ENCODE data around the gene HBQ1.
"Not testable (repeated sequence)": the region's sequence is repeated elsewhere in the genome, so short reads cannot be mapped to it uniquely, and the experiment has no call there.

HBQ1 gene

GRCh38 chr16:193441-193840, 13.2 kb downstream of the HBQ1 start:
- Histone ChIP-seq H3K4me3 (ENCODE audit: low read length) (no peak overlapping the region), H3K4me1 (ENCODE audit: insufficient read depth, low read length) (no peaks in the 10 kb centered on the region), H3K9ac (ENCODE audit: low read depth, low read length) (no peak overlapping the region), H3K27ac (ENCODE audit: low read length) (no peak overlapping the region), H3K9me3 (ENCODE audit: insufficient read depth, low read depth, low read length) (no peaks in the 10 kb centered on the region), H3K36me3 (ENCODE audit: insufficient read depth, low read depth, low read length) (peaks cover 99% of the 10 kb centered on the region), H3K27me3 (ENCODE audit: insufficient read depth, low read length) (no peaks in the 10 kb centered on the region)

GRCh38 chr16:194516-194915, 14.3 kb downstream of the HBQ1 start:
- H3K9me3 ChIP-seq (ENCODE audit: insufficient read depth, low read depth, low read length), result no peaks in the 10 kb centered on the region
- H3K36me3 ChIP-seq (ENCODE audit: insufficient read depth, low read depth, low read length), result peaks cover 99% of the 10 kb centered on the region
- H3K27me3 ChIP-seq (ENCODE audit: insufficient read depth, low read length), result no peaks in the 10 kb centered on the region
- H3K4me1 ChIP-seq (ENCODE audit: insufficient read depth, low read length), result no peaks in the 10 kb centered on the region
- H3K4me3 ChIP-seq (ENCODE audit: low read length), result no peak overlapping the region
- H3K27ac ChIP-seq (ENCODE audit: low read length), result no peak overlapping the region
- no peak overlapping the region for H3K9ac ChIP-seq (ENCODE audit: low read depth, low read length)

GRCh38 chr16:200388-200787, 20.1 kb downstream of the HBQ1 start:
- Histone ChIP-seq H3K27ac (ENCODE audit: low read length) (no peak overlapping the region), H3K36me3 (ENCODE audit: insufficient read depth, low read depth, low read length) (peaks cover 90% of the 10 kb centered on the region), H3K4me3 (ENCODE audit: low read length) (no peak overlapping the region), H3K27me3 (ENCODE audit: insufficient read depth, low read length) (no peaks in the 10 kb centered on the region), H3K9me3 (ENCODE audit: insufficient read depth, low read depth, low read length) (no peaks in the 10 kb centered on the region), H3K4me1 (ENCODE audit: insufficient read depth, low read length) (no peaks in the 10 kb centered on the region), H3K9ac (ENCODE audit: low read depth, low read length) (no peak overlapping the region)

- Histone ChIP-seq H3K4me3 (ENCODE audit: low read length) (no peak overlapping the region), H3K9ac (ENCODE audit: low read depth, low read length) (no peak overlapping the region), H3K9me3 (ENCODE audit: insufficient read depth, low read depth, low read length) (no peaks in the 10 kb centered on the region), H3K4me1 (ENCODE audit: insufficient read depth, low read length) (no peaks in the 10 kb centered on the region), H3K27me3 (ENCODE audit: insufficient read depth, low read length) (no peaks in the 10 kb centered on the region), H3K27ac (ENCODE audit: low read length) (no peak overlapping the region), H3K36me3 (ENCODE audit: insufficient read depth, low read depth, low read length) (peaks cover 90% of the 10 kb centered on the region)
These were observed 23.0 kb downstream of the HBQ1 start for GRCh38 chr16:203246-203645.

GRCh38 chr16:204046-204445, 23.8 kb downstream of the HBQ1 start:
- H3K4me3 ChIP-seq (ENCODE audit: low read length); H3K27me3 ChIP-seq (ENCODE audit: insufficient read depth, low read length); H3K27ac ChIP-seq (ENCODE audit: low read length); H3K9me3 ChIP-seq (ENCODE audit: insufficient read depth, low read depth, low read length); H3K4me1 ChIP-seq (ENCODE audit: insufficient read depth, low read length); H3K9ac ChIP-seq (ENCODE audit: low read depth, low read length): not testable (repeated sequence)
- peaks cover 90% of the 10 kb centered on the region for H3K36me3 ChIP-seq (ENCODE audit: insufficient read depth, low read depth, low read length)

GRCh38 chr16:209359-209758, 29.1 kb downstream of the HBQ1 start:
- H3K4me1 ChIP-seq (ENCODE audit: insufficient read depth, low read length); H3K9me3 ChIP-seq (ENCODE audit: insufficient read depth, low read depth, low read length); H3K4me3 ChIP-seq (ENCODE audit: low read length); H3K27ac ChIP-seq (ENCODE audit: low read length); H3K27me3 ChIP-seq (ENCODE audit: insufficient read depth, low read length); H3K9ac ChIP-seq (ENCODE audit: low read depth, low read length): not testable (repeated sequence)
- H3K36me3 ChIP-seq (ENCODE audit: insufficient read depth, low read depth, low read length), result peaks cover 98% of the 10 kb centered on the region

- peaks cover 98% of the 10 kb centered on the region for H3K36me3 ChIP-seq (ENCODE audit: insufficient read depth, low read depth, low read length)
- not testable (repeated sequence) for H3K9me3 ChIP-seq (ENCODE audit: insufficient read depth, low read depth, low read length); H3K27ac ChIP-seq (ENCODE audit: low read length); H3K9ac ChIP-seq (ENCODE audit: low read depth, low read length); H3K4me3 ChIP-seq (ENCODE audit: low read length); H3K27me3 ChIP-seq (ENCODE audit: insufficient read depth, low read length); H3K4me1 ChIP-seq (ENCODE audit: insufficient read depth, low read length)
These were observed 31.4 kb downstream of the HBQ1 start for GRCh38 chr16:211631-212180.

GRCh38 chr16:212999-213398, 32.7 kb downstream of the HBQ1 start:
- Histone ChIP-seq H3K4me1 (ENCODE audit: insufficient read depth, low read length) (no peaks in the 10 kb centered on the region), H3K4me3 (ENCODE audit: low read length) (no peak overlapping the region), H3K9me3 (ENCODE audit: insufficient read depth, low read depth, low read length) (no peaks in the 10 kb centered on the region), H3K27ac (ENCODE audit: low read length) (no peak overlapping the region), H3K36me3 (ENCODE audit: insufficient read depth, low read depth, low read length) (peaks cover 94% of the 10 kb centered on the region), H3K9ac (ENCODE audit: low read depth, low read length) (no peak overlapping the region), H3K27me3 (ENCODE audit: insufficient read depth, low read length) (no peaks in the 10 kb centered on the region)

- Histone ChIP-seq H3K4me3 (ENCODE audit: low read length) (no peak overlapping the region), H3K9ac (ENCODE audit: low read depth, low read length) (no peak overlapping the region), H3K27ac (ENCODE audit: low read length) (no peak overlapping the region), H3K9me3 (ENCODE audit: insufficient read depth, low read depth, low read length) (no peaks in the 10 kb centered on the region), H3K4me1 (ENCODE audit: insufficient read depth, low read length) (no peaks in the 10 kb centered on the region), H3K36me3 (ENCODE audit: insufficient read depth, low read depth, low read length) (peaks cover 88% of the 10 kb centered on the region), H3K27me3 (ENCODE audit: insufficient read depth, low read length) (no peaks in the 10 kb centered on the region)
These were observed 39.8 kb downstream of the HBQ1 start for GRCh38 chr16:220021-220420.

- Histone ChIP-seq H3K9me3 (ENCODE audit: insufficient read depth, low read depth, low read length) (no peaks in the 10 kb centered on the region), H3K9ac (ENCODE audit: low read depth, low read length) (peak overlapping the region; percentile 99), H3K27ac (ENCODE audit: low read length) (peak overlapping the region; percentile 75), H3K36me3 (ENCODE audit: insufficient read depth, low read depth, low read length) (peaks cover 49% of the 10 kb centered on the region), H3K27me3 (ENCODE audit: insufficient read depth, low read length) (no peaks in the 10 kb centered on the region), H3K4me1 (ENCODE audit: insufficient read depth, low read length) (peaks cover 3% of the 10 kb centered on the region; the same call in 1 of the 2 replicates), H3K4me3 (ENCODE audit: low read length) (peak overlapping the region; percentile 99)
These were observed 48.0 kb downstream of the HBQ1 start for GRCh38 chr16:228151-228851.

GRCh38 chr16:228852-229730, 48.8 kb downstream of the HBQ1 start, which contains the start of gene LUC7L:
Gene LUC7L (minus strand): TSS chr16:229449. CDS start chr16:229339, 110 bp downstream.
- peak within 1 kb of the TSS; percentile 99 for H3K4me3 ChIP-seq (ENCODE audit: low read length)
- H3K4me1 ChIP-seq (ENCODE audit: insufficient read depth, low read length), result peaks cover 3% of the 10 kb centered on the region; the same call in 1 of the 2 replicates
- H3K36me3 ChIP-seq (ENCODE audit: insufficient read depth, low read depth, low read length), result peaks cover 41% of the 10 kb centered on the region
- peak within 1 kb of the TSS; percentile 99 for H3K9ac ChIP-seq (ENCODE audit: low read depth, low read length)
- no peaks in the 10 kb centered on the region for H3K9me3 ChIP-seq (ENCODE audit: insufficient read depth, low read depth, low read length)
- H3K27me3 ChIP-seq (ENCODE audit: insufficient read depth, low read length), result no peaks in the 10 kb centered on the region
- peak within 1 kb of the TSS; percentile 75 for H3K27ac ChIP-seq (ENCODE audit: low read length)

Measured in iPS-20b (cell line).